AG09309 (cell line): ENCODE measurements around the gene SP8.

ENCODE experiments used
- DNase-seq: peaks from one replicate; pipeline ENCODE4 v3.0.0-alpha.2; 2010; ENCODE audit warnings: low read depth
- H3K4me3 ChIP-seq: 2 replicates; pipeline ENCODE4 v1.5.1; 2011; ENCODE audit warnings: mild to moderate bottlenecking, low read depth, low read length, moderate library complexity; ENCODE audit not compliant: control insufficient read depth
- TF ChIP-seq, protein P1 (sequence below): IDR thresholded peaks from 2 replicates; pipeline ENCODE4 v1.5.1; 2011; ENCODE audit warnings: mild to moderate bottlenecking, low read depth, low read length, inconsistent platforms; ENCODE audit not compliant: insufficient read depth, control insufficient read depth; ENCODE audit errors: missing control alignments

The SP8 gene

DNA sequence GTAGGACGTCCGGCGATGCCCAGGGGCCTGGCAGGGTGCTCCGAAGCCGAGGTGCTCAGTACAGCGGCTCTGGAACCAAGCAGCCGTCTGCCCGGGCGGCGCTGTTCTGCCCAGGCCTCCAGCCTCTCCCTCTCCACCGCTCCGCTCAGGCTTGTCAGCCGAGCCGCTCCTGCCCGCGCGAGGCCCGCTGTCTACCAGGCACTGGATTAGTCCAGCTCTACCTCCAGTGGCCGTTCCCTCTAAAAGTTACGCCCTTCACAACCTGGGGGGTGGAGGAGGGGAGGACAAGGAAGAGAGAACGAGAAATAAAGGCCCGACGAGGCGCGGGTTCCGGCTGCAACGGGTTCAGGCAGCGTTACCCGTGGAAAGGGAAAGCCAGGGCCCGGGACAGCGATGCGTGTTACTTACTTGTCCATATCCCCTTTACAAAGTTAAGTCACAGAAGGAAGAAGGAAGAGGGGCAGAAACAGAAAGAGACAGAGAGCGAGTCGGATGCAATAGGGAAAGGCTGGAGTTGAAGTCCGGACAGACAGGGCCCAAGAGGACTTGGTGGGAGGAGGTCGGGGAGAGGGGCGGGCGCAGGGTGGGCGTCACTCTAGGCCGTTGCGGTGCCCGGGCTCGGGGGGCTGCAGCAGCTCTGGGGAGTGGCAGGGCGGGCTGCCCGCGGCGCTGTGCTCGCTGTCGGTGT is 2.8 kb downstream of the SP8 start:
- TF ChIP-seq, protein P1, sequence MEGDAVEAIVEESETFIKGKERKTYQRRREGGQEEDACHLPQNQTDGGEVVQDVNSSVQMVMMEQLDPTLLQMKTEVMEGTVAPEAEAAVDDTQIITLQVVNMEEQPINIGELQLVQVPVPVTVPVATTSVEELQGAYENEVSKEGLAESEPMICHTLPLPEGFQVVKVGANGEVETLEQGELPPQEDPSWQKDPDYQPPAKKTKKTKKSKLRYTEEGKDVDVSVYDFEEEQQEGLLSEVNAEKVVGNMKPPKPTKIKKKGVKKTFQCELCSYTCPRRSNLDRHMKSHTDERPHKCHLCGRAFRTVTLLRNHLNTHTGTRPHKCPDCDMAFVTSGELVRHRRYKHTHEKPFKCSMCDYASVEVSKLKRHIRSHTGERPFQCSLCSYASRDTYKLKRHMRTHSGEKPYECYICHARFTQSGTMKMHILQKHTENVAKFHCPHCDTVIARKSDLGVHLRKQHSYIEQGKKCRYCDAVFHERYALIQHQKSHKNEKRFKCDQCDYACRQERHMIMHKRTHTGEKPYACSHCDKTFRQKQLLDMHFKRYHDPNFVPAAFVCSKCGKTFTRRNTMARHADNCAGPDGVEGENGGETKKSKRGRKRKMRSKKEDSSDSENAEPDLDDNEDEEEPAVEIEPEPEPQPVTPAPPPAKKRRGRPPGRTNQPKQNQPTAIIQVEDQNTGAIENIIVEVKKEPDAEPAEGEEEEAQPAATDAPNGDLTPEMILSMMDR, result peak; percentile 18
- DNase-seq, result no peak
- peak overlapping the region; percentile 3; the same call in 1 of the 2 replicates for H3K4me3 ChIP-seq

DNA sequence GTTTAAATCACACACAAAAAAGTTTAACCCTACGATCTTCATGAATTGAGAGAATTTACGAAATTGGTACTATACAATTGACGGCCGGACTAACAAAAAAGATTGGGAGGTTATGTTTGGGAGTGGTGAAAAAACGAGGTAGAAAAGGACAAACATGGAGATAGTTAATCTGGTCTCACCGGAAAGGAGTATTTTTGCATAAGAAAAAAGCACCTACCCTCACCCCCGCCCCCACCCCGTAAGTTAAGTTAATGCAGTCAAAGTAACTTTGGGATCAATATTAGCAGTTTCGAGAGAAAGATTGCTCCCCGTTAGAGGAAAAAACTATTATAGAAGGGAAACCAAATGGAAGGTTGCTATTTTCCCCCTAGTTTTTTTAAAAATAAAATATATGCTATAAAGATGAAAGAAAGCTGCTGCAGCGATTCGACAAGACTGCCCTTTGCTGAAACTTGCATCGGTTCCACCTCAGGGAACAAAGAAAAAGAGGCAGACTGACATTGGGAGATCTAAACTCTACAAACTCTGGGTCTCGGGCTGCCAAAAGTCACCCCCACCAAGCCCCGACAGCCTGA is 3.5 kb downstream of the SP8 start:
- DNase-seq, result no peak
- TF ChIP-seq, protein P1, result no peak
- no peak overlapping the region for H3K4me3 ChIP-seq

DNA sequence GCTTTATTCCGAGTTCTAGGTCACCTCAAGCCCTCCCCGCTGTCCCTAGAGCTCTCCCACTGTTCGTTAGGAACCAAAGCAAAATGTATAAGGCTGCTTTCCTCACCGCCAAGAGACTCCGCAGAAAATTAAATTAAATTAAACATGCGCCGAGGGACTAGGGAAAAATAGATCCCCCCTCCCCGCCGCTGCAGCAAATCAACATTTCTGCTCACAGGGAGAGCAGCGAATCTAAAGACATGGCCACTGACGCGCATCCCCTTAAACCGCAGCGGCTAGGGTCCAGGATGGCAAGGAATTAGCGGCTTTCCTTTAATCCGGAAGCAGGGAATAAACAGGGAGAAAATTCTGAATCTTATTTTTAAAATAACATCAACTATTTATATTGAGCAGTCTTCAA is 7.6 kb downstream of the SP8 start:
- DNase-seq, result no peak
- H3K4me3 ChIP-seq, result no peak overlapping the region
- TF ChIP-seq, protein P1, result no peak

DNA sequence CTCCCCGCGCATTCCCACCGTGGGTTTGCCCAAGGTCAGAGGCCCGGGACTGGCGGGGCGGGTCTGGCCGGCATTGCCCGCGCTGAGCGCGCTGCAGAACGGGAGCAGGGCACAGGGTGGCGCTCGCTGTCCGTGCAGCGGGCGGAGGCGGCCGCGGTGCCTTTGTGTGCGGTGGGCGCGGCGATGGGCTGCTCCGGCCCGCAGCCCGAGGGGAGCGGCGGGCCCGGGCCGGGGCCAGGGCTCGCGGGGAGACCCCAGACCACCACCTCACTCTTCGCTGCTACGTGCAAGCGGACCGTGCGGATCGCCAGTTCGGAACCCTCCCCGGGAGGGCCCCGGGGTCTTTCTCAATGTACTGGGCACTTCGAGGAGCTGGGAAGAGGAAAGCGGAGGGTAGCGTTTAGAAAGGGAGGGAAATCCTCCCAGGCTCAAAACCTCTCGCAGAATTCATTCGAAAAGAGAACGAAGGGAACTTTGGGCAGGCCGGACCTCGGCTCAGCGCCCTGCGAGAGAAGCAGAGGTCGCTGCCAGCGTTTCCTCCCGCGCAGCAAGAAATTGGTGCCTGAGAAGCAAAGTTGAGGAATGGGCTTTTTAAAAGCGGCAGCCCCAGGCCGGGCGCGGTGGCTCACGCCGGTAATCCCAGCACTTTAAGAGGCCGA is 8.5 kb downstream of the SP8 start:
- DNase-seq, result no peak
- TF ChIP-seq, protein P1, result peak; percentile 44
- peak overlapping the region; percentile 22 for H3K4me3 ChIP-seq

DNA sequence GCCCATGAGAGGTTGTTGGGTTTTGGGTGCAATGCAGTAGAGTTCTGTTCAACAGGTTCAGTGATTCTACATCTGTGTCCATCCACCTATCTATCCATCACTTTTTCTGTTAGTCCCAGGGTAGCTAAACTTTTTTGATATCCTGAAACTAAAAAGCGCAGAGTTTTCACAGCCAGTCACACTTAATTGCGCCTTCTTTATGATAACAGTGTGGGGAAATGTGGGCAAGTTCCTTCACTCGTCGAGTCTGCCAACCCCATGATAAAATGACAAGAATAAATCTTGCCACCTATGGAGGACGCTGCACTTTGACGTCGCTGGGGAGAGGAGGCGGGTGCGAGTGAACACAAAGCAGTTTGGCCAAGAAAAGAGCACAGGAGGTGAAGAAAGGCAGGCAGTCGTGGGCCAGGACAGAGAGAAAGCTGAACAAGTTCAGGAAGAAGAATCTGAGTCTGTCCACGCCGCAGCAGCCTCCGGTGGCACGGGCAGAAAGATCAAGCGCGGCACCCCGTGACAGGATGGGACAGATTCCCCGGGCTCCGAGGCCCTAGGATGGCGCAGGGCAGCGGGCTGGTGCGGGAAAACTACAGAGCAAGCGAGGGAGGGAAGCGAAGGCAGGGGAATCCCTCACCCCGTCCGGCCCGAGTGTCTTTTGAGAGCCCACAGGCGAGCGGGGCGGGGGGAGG is 9.2 kb downstream of the SP8 start:
- no peak overlapping the region; the same call in 1 of the 2 replicates for H3K4me3 ChIP-seq
- TF ChIP-seq, protein P1, result no peak
- no peak for DNase-seq

DNA sequence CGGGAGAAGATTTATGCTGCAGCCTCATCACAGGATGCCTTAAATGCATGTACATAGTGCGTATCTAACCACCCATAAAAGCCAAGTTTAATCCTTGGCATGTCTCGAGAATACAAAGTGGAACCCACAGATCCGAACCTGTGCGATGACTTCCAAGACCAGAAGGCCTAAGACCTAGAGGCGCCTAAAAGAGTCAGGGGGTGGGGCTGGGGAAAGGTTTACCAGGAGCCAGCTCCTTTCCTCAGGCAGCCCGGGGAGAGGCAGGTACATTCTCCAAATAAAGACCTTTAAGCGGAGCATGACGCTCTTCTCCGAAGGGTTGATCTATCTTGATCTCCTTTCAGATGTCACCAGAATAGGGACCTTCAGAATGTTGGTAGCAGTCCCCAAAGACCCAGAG is 9.7 kb downstream of the SP8 start:
- DNase-seq, result no peak
- H3K4me3 ChIP-seq, result no peak overlapping the region

More for the DNA sequence above, 9.7 kb downstream of the SP8 start:
- TF ChIP-seq, protein P1, result no peak
